ENCODE results near the gene PHLDA3. TPM values are rescaled to one million over a fixed set of nuclear protein-coding genes. Genes with fewer than 3 reads are reported as not detected.

Gene PHLDA3
- total and polyA plus RNA-seq, 9 donors, result 4.7 to 38.2 (median 27.3) TPM

GRCh38 chr1:201424146-201424545 lies 44.8 kb downstream of the PHLDA3 start:
- no peaks in the 10 kb centered on the region for H3K36me3 ChIP-seq
- H3K4me3 ChIP-seq, result no peak overlapping the region
- intact Hi-C loops (cut with DNase I), result no loop called here
- H3K4me1 ChIP-seq (ENCODE audit: insufficient read depth), result no peaks in the 10 kb centered on the region
- TF ChIP-seq EP300 (IDR thresholded peaks at IDR 0.05) (no peak), CTCF (IDR thresholded peaks at IDR 0.05) (no peak)
- 100% methylated on average over 2 of the region's 2 CpGs for WGBS, 3 donors
- no peak for DNase-seq
- H3K9me3 ChIP-seq, result no peaks in the 10 kb centered on the region
- no peak overlapping the region for H3K27ac ChIP-seq
- no peaks in the 10 kb centered on the region for H3K27me3 ChIP-seq

- 77 to 88% (median 84%) methylated on average over 6 of the region's 6 CpGs for WGBS, 3 donors
Measured at GRCh38 chr1:201423655-201424054, 45.3 kb downstream of the PHLDA3 start.

GRCh38 chr1:201422436-201423030 lies 46.5 kb downstream of the PHLDA3 start:
- no peak overlapping the region for H3K4me3 ChIP-seq
- no peak for DNase-seq
- H3K36me3 ChIP-seq, result no peaks in the 10 kb centered on the region
- H3K9me3 ChIP-seq, result no peaks in the 10 kb centered on the region
- intact Hi-C loops (cut with DNase I), result no loop called here
- H3K27ac ChIP-seq, result no peak overlapping the region
- TF ChIP-seq POLR2A (IDR thresholded peaks at IDR 0.05) (no peak), EP300 (IDR thresholded peaks at IDR 0.05) (no peak), CTCF (IDR thresholded peaks at IDR 0.05) (no peak)
- no peaks in the 10 kb centered on the region for H3K27me3 ChIP-seq
- no peaks in the 10 kb centered on the region for H3K4me1 ChIP-seq (ENCODE audit: insufficient read depth)
- 80 to 88% (median 85%) methylated on average over 6 of the region's 6 CpGs for WGBS, 3 donors

More at GRCh38 chr1:201423655-201424054, 45.3 kb downstream of the PHLDA3 start:
- Histone ChIP-seq H3K27me3 (no peaks in the 10 kb centered on the region), H3K36me3 (no peaks in the 10 kb centered on the region), H3K4me3 (no peak overlapping the region), H3K4me1 (ENCODE audit: insufficient read depth) (no peaks in the 10 kb centered on the region), H3K27ac (no peak overlapping the region), H3K9me3 (no peaks in the 10 kb centered on the region)
- intact Hi-C loops (cut with DNase I), result no loop called here
- TF ChIP-seq POLR2A (IDR thresholded peaks at IDR 0.05) (no peak), EP300 (IDR thresholded peaks at IDR 0.05) (no peak), CTCF (IDR thresholded peaks at IDR 0.05) (no peak)
- no peak for DNase-seq

- Histone ChIP-seq H3K27me3 (no peaks in the 10 kb centered on the region), H3K36me3 (no peaks in the 10 kb centered on the region), H3K4me1 (ENCODE audit: insufficient read depth) (no peaks in the 10 kb centered on the region), H3K4me3 (no peak overlapping the region), H3K27ac (no peak overlapping the region), H3K9me3 (no peaks in the 10 kb centered on the region)
- no peak for TF ChIP-seq EP300 (IDR thresholded peaks at IDR 0.05)
- no peak for TF ChIP-seq CTCF (IDR thresholded peaks at IDR 0.05)
- no peak for TF ChIP-seq POLR2A (IDR thresholded peaks at IDR 0.05)
- intact Hi-C loops (cut with DNase I), result no loop called here
- no peak for DNase-seq
- WGBS, 3 donors, result 57 to 80% (median 79%) methylated on average over 3 of the region's 3 CpGs
Measured at GRCh38 chr1:201422026-201422425, 47.0 kb downstream of the PHLDA3 start.

All from ovary (tissue), 9 donors.